Measurements from ENCODE around the gene ENGASE.
A peak's percentile ranks its signal among the peaks of the same experiment; 100 is the strongest.
"Not testable (repeated sequence)": the region's sequence is repeated elsewhere in the genome, so short reads cannot be mapped to it uniquely, and the experiment has no call there.

The ENGASE gene

DNA sequence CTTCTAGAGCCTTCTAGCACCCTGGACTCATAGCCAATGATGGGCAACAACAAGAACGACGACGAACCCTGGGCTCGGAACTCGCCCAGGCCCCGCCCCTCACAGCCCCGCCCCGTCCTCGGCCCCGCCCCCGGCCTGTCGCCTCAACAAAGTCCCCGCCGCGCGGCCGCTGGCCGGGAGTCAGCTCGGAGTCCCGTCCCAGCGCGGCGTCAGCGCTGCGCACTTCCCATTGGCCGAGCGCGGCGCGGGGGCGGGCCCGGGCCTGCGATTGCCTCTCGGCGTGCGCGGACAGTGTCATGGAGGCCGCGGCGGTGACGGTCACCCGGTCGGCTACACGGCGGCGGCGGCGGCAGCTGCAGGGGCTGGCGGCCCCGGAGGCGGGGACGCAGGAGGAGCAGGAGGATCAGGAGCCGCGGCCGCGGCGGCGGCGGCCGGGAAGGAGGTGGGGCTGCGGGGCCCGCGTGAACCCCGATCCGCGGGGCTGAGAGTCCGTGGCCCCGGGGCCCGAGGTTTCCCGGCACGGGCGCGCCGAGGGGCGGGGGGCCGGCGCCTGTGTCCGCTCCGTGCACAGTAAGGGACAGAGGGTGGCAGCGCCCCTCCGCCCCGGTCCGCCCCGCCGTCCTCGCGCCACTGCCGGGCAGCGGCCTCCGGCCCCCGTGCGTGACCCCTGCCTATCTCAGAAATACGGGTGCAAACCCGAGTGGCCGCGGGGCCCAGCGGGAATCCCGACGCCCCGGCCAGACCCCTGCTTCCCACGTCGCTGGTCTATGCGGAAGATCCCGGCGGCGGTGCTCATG, at the start of gene ENGASE:
Gene ENGASE, plus strand, starts transcription at position 176 of the 797 bp plus-strand sequence. Its CDS starts 121 bp downstream, at position 297.
- peak; percentile 95 for DNase-seq

DNA sequence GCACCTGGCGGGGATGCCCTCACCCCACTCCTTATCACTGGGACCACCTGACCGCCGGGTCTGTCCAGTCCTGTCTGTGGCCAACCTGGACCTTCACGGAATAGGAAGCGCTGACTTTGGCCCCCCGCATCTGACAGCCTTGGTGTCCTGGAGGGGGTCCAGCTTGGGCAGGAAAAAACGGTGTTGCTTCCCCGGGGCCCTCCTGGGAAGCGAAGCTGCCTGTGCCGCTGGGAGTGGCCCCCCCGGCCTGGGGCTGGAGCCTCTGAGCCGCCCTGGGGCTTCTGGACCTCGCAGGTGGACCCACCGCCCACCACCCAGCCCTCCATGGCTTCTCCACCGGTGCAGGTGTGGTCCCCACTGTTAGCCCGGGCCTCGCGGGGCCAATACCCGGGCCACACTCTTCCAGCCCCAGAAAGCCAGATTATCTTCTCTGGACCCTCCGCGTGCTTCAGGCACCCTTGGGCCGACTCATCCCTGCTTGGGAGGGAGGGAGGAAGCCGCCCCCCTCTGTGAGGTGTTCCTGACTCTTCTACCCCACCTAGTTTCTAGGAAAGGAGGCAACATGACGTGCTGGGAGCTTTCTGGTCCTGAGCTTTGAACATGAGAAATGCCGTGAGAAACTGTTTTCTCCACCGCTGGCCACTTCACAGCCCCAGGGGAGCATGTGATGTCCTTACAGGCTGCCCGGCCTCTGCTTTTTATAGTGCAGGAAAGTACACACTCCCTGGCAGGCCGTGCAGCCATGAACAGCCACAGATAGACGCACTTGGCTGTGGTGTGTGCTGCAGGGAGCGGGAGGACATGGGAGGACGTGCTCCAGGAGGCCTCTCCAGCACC, 49.5 kb upstream of the ENGASE start:
- no peak for DNase-seq

DNA sequence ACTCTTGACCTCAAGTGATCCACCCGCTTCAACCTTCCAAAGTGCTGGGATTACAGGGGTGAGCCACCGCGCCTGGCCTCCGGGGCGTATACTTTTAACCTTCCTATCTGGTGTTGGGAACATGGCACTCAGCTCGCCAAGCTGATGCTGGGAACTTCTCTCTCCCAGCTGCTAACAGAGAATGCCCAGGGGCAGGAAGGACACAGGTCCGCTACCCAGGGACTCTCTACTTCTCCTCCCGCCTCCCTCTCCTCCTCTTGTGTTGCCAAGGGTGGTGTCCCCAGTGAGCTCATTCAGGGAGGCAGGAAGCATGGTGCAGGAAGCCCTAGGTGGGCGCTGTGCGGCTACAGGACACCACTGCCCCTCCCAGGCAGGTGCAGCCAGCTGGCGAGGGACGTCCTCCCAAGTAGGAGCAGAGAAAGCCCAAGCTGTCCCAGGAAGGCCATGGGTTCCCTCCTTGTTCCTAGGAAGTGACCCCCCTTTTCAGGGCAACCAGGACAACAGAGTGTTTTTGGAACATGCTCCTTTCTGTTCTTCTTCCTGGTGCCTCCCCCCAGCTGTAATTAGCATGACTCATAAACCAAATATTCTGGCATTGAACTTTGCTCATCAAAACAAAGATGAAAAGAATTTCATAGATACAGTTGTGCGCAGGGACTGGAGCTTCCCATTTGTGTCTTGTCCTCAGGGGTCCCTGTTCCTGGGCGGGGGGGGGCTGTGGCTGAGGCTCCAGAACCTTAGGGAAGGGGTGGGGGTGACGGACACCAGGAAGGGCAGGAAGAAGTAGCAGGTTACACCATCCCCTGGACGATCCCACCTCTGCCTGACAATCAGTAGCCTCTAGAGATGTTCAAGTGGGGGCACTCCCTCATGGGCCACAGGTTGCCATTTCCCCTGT, 48.0 kb upstream of the ENGASE start:
- DNase-seq: no peak

GRCh38 chr17:79027274-79027924, 47.2 kb upstream of the ENGASE start:
- no peak for DNase-seq

GRCh38 chr17:79027925-79028491, 46.6 kb upstream of the ENGASE start:
- DNase-seq: no peak

DNA sequence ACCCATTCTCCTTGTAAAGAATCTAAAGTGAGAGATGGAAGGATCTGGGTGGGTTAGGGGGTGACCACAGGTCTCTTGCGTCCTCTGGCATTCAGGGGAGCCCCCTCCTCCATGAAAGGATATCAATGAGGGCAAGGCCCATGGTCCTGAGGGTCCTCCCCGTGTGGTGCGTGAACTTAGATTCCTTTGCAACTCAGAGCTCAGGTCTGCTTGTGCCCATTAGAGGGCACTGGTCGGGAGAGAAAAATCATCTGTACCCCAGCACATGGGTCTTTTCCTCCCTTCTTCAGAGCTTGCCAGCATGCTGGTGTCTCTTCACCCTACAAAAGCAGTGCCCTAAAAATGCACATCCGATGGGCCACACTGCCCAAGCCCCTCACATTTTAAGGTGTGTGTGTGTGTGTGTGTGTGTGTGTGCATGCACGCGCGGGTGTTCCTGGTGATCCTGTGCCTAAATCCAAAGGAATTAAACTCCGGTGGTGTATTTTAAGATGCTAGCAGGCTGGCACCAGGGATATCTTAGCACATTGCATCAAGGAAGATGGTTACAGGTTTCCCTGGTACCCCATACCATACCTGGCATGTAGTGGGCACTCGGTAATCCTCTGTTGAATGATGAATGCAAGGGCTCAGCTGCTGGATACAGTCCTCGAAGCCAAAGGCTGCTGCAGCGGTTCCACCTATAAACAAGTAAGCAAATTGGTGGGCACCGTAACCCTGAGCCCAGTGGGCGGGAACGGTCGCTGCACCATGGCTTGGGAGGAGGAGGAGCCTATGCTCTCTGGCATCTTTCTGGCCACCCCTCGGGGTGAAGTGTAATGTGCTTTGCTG, 45.9 kb upstream of the ENGASE start:
- no peak for DNase-seq

DNA sequence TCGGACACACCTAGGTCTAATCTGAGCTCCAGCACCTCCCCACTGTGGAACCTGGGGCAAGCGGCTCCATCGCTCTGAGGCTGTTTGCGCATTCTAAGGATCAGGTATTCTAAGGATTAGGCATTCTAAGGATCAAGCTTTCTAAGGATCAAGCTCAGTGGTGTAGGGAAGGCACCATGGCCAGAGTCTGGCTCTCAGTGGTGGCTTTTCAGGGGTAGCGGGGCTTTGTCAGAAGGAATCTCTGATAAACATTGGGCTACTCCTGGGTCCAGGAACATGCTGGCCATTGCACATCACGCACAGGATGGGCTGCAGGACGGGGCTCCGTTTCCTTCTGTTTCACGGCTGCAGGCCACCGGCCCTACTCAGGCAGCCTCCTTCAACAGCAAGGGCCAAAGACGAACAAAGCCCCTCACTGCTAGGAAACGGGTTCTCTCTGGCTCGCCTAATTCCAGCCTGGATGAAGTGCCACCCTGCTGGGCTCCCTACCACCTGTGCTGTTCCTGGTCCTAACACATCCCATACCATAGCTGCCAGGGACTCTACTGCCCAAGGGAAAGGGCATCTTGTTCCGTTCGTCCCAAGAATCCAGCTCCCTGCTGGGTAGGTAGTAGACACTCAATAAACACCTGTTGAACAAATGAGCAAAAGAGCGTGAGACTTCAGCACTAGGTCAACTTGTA, 45.2 kb upstream of the ENGASE start:
- DNase-seq: no peak

- not testable (repeated sequence) for DNase-seq
Measured at GRCh38 chr17:79030636-79031035, 44.0 kb upstream of the ENGASE start.

DNA sequence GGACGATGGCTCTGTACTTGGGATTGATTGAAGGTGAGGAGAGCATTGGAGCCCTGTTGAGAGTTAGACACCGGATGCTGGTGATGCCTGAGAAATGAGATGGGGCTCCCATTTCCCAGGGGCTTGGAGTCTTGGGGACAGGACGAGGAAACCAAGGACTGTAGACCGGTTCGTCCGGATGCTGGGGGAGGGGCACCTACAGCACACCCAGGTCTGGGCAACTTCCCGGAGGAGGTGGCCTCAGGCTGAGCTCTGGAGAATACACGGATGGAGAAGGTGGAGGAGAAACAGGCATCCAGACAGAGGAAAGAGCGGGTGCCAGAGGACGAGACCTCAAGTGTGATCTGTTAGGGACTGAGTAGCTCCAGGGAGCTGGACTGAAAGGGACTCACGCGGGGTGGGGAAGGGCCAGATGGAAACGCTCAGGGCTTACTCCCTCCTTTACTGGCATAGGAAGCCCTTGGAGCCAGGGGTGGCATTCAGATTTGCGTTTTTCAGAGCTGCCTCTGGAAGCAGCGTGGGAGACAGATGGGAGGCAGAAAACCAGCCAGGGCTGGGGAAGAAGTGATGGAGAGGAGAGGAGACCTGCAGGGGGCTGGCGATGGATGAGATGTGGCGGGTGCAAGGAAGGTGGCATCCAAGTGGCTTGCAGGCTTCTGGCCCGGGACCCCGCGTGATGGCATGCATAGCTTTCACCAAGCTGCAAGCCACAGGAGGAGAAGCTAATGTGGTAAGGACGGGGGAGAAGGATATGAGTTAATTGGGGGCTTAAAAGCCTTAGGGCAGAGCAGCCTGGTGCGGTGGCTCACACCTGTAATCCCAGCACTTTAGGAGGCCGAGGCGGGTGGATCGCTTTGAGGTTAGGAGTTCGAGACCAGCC, 42.4 kb upstream of the ENGASE start:
- no peak for DNase-seq

- DNase-seq: no peak
Measured at GRCh38 chr17:79033046-79033616, 41.5 kb upstream of the ENGASE start.

DNA sequence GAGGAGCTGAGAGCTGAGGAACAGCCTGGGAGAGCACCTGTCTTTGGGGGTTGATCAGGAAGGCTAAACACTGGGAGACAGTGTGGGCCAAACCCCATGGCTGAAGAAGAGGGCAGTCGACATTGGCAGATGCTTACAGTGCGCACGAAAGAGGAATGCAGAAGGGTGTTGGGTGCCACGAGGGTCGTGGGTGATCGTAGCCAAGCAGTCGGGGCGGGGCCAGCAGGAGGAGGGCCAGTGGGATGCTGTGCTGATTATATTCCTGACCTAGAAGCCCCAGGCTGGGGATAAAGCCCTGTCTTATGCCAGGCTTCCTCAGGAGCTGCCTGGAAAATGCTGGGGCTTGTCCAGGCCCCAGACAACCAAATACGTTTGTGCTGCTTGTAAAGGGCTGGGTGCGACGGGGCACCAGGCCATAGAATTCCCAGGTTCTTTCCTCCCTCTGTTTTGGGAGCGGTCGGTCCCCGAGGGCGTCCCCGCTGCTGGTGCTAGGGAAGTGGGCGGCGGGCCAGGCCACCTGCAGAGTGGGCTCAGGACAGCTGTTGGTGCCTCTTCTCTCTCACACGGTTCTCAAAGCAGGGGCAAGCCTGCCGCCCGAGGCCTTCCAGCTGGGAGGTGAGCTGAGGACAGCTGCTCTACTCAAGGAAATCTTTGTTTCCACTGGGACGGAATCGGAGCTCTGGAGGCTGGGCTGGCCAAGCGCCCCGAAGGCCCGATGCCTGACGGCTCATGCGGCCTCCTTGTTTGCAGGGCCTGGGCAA, 40.7 kb upstream of the ENGASE start:
- DNase-seq: peak; percentile 80

- DNase-seq: no peak
Measured at GRCh38 chr17:79034931-79035485, 39.6 kb upstream of the ENGASE start.

GRCh38 chr17:79035686-79036085, 38.9 kb upstream of the ENGASE start:
- no peak for DNase-seq

DNA sequence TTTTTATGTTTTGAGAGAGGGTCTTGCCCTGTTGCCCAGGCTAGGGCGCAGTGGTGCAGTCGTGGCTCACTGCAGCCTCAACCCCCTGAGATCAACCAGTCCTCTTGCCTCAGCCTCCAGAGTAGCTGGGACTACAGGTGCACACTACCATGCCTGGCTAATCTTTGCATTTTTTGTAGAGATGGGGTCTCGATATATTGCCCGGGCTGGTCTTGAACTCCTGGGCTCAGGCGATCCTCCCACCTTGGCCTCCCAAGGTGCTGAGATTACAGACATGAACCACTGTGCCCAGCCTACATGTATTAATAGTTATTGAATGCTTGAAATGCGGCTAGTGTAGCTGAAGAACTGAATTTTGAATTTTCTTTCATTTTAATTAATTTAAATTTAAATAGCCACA, 38.4 kb upstream of the ENGASE start:
- no peak for DNase-seq

DNA sequence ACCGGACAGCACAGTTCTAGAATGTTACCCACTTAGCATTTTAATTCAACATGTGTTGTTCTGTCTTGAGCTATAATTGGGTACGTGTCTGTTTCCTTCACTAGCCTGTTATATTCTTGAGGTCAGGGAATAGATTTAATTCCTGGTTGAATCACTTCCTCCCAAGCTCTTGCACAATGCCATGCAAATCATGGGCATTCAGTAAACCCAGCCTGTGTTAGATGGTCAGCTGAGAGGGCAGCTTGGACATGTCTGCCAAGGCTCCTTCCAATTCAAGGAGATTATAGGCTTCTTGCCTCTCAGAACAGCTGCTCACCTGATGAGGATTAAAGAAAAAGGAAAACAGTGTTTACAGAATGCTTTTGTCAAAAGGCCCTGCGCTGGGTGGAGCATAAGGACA, 38.0 kb upstream of the ENGASE start:
- DNase-seq: peak; percentile 47

- DNase-seq: no peak
Measured at GRCh38 chr17:79038545-79039135, 36.0 kb upstream of the ENGASE start.

- DNase-seq: no peak
Measured at GRCh38 chr17:79039171-79039570, 35.5 kb upstream of the ENGASE start.

GRCh38 chr17:79039886-79040285, 34.7 kb upstream of the ENGASE start:
- DNase-seq: no peak

All from midbrain (tissue), 1 donor.